SK-N-SH treated with all-trans-retinoic acid at 6 μM for 48 hours (cell line): Measurements from ENCODE around the gene DCBLD1.

Experiments used
- ATAC-seq: fragments of 200-7000 bp; cut with Tn5 transposase; 3 replicates; pipeline ENCODE4 v1.9.1; 2020; ENCODE audit warnings: mild to moderate bottlenecking, moderate library complexity
- ARNTL ChIP-seq: fragments of 450-650 bp; formaldehyde crosslinking; IDR thresholded peaks from 2 replicates; pipeline ENCODE4 v1.5.0; 2020; ENCODE audit warnings: low read depth, mild to moderate bottlenecking, moderate library complexity, borderline replicate concordance
- BACH2 ChIP-seq: fragments of 250-450 bp; sonication (Bioruptor Pico); IDR thresholded peaks from 2 replicates; pipeline ENCODE4 v1.9.0; 2021; ENCODE audit warnings: mild to moderate bottlenecking, borderline replicate concordance
- CSDC2 ChIP-seq: fragments of 250-450 bp; sonication (Bioruptor Pico); IDR thresholded peaks from 2 replicates; pipeline ENCODE4 v1.5.0; 2020; ENCODE audit warnings: mild to moderate bottlenecking, moderate library complexity
- CSRNP3 ChIP-seq: fragments of 250-450 bp; sonication (Bioruptor Pico); IDR thresholded peaks from 2 replicates; pipeline ENCODE4 v1.5.1; 2021; ENCODE audit warnings: mild to moderate bottlenecking, moderate library complexity
- ESRRG ChIP-seq: fragments of 250-450 bp; sonication (Bioruptor Pico); IDR thresholded peaks from 2 replicates; pipeline ENCODE4 v1.6.1; 2021; ENCODE audit warnings: mild to moderate bottlenecking
- GLIS3 ChIP-seq: fragments of 250-450 bp; sonication (Bioruptor Pico); IDR thresholded peaks from 2 replicates; pipeline ENCODE4 v1.5.0; 2020; ENCODE audit warnings: mild to moderate bottlenecking, moderate library complexity
- ISL1 ChIP-seq: fragments of 250-450 bp; sonication (Bioruptor Pico); IDR thresholded peaks from 2 replicates; pipeline ENCODE4 v2.1.2; 2022; ENCODE audit warnings: mild to moderate bottlenecking, moderate library complexity
- OSR1 ChIP-seq: fragments of 250-450 bp; sonication (Bioruptor Pico); IDR thresholded peaks from 2 replicates; pipeline ENCODE4 v1.8.0; 2022; ENCODE audit warnings: moderate library complexity, mild to moderate bottlenecking, inconsistent platforms
- PPARA ChIP-seq: fragments of 250-450 bp; sonication (Bioruptor Pico); IDR thresholded peaks from 2 replicates; pipeline ENCODE4 v1.5.0; 2020; ENCODE audit warnings: mild to moderate bottlenecking, borderline replicate concordance
- RARB ChIP-seq: fragments of 250-450 bp; sonication (Bioruptor Pico); IDR thresholded peaks from 2 replicates; pipeline ENCODE4 v1.8.0; 2021; ENCODE audit warnings: mild to moderate bottlenecking, moderate library complexity
- TCF4 ChIP-seq: fragments of 250-450 bp; sonication (Bioruptor Pico); IDR thresholded peaks from 2 replicates; pipeline ENCODE4 v1.8.0; 2021; ENCODE audit warnings: mild to moderate bottlenecking, moderate library complexity, borderline replicate concordance
- ZC3H10 ChIP-seq: fragments of 250-450 bp; sonication (Bioruptor Pico); IDR thresholded peaks from 2 replicates; pipeline ENCODE4 v1.5.1; 2021; ENCODE audit warnings: mild to moderate bottlenecking, moderate library complexity
- ZFP30 ChIP-seq: fragments of 450-650 bp; formaldehyde crosslinking; IDR thresholded peaks from 2 replicates; pipeline ENCODE4 v1.5.0; 2022; ENCODE audit warnings: mild to moderate bottlenecking, moderate library complexity
- ZNF565 ChIP-seq: fragments of 450-650 bp; formaldehyde crosslinking; conservative IDR thresholded peaks from 2 replicates; pipeline ENCODE4 v1.5.0; 2020; ENCODE audit warnings: low read depth, mild to moderate bottlenecking, moderate library complexity
- ZNF70 ChIP-seq: fragments of 450-650 bp; formaldehyde crosslinking; IDR thresholded peaks from 2 replicates; pipeline ENCODE4 v1.5.0; 2020; ENCODE audit warnings: mild to moderate bottlenecking, moderate library complexity
- ZNF8 ChIP-seq: fragments of 450-650 bp; formaldehyde crosslinking; IDR thresholded peaks from 2 replicates; pipeline ENCODE4 v1.5.0; 2020; ENCODE audit warnings: mild to moderate bottlenecking, moderate library complexity
- TF ChIP-seq, protein P1 (sequence below): fragments of 250-450 bp; sonication (Bioruptor Pico); IDR thresholded peaks from 2 replicates; pipeline ENCODE4 v1.8.0; 2021; ENCODE audit warnings: low read depth, mild to moderate bottlenecking, moderate library complexity, borderline replicate concordance
- TF ChIP-seq, protein P2 (sequence below): fragments of 250-450 bp; sonication (Bioruptor Pico); IDR thresholded peaks from 2 replicates; pipeline ENCODE4 v1.5.1; 2020; ENCODE audit warnings: low read depth, mild to moderate bottlenecking, moderate library complexity
- TF ChIP-seq, protein P3 (sequence below): fragments of 250-450 bp; sonication (Bioruptor Pico); IDR thresholded peaks from 2 replicates; pipeline ENCODE4 v1.8.0; 2020; ENCODE audit warnings: mild to moderate bottlenecking, moderate library complexity, borderline replicate concordance
- TF ChIP-seq, protein P4 (sequence below): fragments of 250-450 bp; sonication (Bioruptor Pico); IDR thresholded peaks from 2 replicates; pipeline ENCODE4 v1.5.0; 2020; ENCODE audit warnings: mild to moderate bottlenecking, moderate library complexity

Gene DCBLD1

DNA sequence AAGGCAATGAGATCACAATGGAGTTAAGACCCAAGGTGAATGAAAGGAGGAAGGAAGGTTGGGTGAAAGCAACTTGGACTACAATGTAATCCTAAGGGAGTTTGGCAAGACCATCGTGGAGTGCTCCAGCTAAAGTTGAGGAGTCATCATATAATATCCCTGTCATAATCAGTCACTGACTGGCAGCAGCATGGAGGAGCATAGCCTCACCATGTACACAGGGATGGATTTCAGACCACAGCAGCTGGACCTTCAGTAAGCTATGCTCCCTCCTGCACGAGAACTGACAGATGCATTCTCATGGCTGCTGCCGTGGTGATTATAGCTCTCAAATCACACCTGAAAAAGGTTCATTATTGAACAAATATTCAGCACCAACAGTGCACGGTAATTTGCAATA lies 76.8 kb downstream of the DCBLD1 start:
- ATAC-seq, result no peak
- TF ChIP-seq, protein P1, sequence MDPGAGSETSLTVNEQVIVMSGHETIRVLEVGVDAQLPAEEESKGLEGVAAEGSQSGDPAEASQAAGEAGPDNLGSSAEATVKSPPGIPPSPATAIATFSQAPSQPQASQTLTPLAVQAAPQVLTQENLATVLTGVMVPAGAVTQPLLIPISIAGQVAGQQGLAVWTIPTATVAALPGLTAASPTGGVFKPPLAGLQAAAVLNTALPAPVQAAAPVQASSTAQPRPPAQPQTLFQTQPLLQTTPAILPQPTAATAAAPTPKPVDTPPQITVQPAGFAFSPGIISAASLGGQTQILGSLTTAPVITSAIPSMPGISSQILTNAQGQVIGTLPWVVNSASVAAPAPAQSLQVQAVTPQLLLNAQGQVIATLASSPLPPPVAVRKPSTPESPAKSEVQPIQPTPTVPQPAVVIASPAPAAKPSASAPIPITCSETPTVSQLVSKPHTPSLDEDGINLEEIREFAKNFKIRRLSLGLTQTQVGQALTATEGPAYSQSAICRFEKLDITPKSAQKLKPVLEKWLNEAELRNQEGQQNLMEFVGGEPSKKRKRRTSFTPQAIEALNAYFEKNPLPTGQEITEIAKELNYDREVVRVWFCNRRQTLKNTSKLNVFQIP (CRISPR knock-in tag), result no peak
- TF ChIP-seq PPARA (CRISPR knock-in tag), result no peak
- TF ChIP-seq ZNF70 (CRISPR knock-in tag), result no peak
- TF ChIP-seq ESRRG (CRISPR knock-in tag), result no peak
- TF ChIP-seq CSRNP3 (CRISPR knock-in tag), result no peak
- TF ChIP-seq ZFP30 (CRISPR knock-in tag), result no peak
- TF ChIP-seq ZNF8, result no peak
- no peak for TF ChIP-seq ISL1 (CRISPR knock-in tag)
- no peak for TF ChIP-seq ARNTL
- no peak for TF ChIP-seq RARB (CRISPR knock-in tag)
- TF ChIP-seq, all 23 proteins: peak for 0

DNA sequence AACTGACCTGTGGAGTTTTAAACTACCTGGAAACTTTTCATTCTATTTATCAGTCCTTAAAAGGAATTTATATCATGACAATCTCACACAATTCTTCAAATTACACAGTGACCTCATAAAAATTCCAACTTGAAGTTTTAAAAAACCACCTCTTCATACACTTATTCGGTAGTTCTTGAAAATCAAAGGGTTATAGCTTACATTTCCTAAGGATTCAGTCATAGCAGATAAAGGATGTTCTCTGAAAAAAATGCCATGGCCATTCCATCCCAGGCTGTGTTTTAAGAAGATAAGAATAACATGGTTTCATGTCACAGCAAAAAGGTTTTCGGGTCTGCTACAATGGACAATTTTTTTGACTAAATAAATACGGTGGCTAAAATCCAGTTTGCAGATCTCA lies 78.7 kb downstream of the DCBLD1 start:
- no peak for TF ChIP-seq PPARA (CRISPR knock-in tag)
- TF ChIP-seq, protein P1 (CRISPR knock-in tag), result no peak
- TF ChIP-seq, protein P2, sequence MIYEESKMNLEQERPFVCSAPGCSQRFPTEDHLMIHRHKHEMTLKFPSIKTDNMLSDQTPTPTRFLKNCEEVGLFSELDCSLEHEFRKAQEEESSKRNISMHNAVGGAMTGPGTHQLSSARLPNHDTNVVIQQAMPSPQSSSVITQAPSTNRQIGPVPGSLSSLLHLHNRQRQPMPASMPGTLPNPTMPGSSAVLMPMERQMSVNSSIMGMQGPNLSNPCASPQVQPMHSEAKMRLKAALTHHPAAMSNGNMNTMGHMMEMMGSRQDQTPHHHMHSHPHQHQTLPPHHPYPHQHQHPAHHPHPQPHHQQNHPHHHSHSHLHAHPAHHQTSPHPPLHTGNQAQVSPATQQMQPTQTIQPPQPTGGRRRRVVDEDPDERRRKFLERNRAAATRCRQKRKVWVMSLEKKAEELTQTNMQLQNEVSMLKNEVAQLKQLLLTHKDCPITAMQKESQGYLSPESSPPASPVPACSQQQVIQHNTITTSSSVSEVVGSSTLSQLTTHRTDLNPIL, result no peak
- ATAC-seq, result no peak

DNA sequence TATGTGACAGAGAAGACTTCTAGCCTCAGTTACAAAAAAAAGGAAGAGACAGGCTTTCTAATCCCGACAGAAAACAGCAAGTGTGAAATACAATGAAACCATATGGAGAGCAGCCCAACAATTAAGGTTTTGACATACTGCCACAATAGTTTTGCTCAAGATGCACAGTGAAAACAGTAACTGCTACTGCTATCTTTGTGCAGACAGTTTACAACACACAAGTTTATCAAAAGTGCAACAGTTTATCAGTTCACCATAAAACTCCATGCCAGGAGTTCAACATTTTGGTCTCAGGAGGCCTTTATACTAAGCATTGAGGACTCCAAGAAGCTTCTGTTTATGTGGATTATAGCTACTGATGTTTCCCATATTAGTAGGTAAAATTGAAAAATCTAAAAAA lies 82.2 kb downstream of the DCBLD1 start:
- TF ChIP-seq ZC3H10 (CRISPR knock-in tag) (no peak), ZNF8 (no peak), GLIS3 (CRISPR knock-in tag) (no peak), TCF4 (CRISPR knock-in tag) (no peak), PPARA (CRISPR knock-in tag) (no peak), ZNF565 (CRISPR knock-in tag) (no peak), OSR1 (no peak), ZFP30 (CRISPR knock-in tag) (no peak), RARB (CRISPR knock-in tag) (no peak), ESRRG (CRISPR knock-in tag) (no peak), BACH2 (CRISPR knock-in tag) (no peak), ZNF70 (CRISPR knock-in tag) (no peak)
- TF ChIP-seq, protein P2, result no peak
- TF ChIP-seq, protein P3, sequence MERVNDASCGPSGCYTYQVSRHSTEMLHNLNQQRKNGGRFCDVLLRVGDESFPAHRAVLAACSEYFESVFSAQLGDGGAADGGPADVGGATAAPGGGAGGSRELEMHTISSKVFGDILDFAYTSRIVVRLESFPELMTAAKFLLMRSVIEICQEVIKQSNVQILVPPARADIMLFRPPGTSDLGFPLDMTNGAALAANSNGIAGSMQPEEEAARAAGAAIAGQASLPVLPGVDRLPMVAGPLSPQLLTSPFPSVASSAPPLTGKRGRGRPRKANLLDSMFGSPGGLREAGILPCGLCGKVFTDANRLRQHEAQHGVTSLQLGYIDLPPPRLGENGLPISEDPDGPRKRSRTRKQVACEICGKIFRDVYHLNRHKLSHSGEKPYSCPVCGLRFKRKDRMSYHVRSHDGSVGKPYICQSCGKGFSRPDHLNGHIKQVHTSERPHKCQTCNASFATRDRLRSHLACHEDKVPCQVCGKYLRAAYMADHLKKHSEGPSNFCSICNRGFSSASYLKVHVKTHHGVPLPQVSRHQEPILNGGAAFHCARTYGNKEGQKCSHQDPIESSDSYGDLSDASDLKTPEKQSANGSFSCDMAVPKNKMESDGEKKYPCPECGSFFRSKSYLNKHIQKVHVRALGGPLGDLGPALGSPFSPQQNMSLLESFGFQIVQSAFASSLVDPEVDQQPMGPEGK (CRISPR knock-in tag), result no peak
- no peak for ATAC-seq

- no peak for ATAC-seq
- TF ChIP-seq PPARA (CRISPR knock-in tag) (no peak), CSRNP3 (CRISPR knock-in tag) (no peak), RARB (CRISPR knock-in tag) (no peak), BACH2 (CRISPR knock-in tag) (no peak), ESRRG (CRISPR knock-in tag) (no peak), CSDC2 (CRISPR knock-in tag) (no peak)
- TF ChIP-seq, protein P1 (CRISPR knock-in tag), result no peak
- TF ChIP-seq, protein P4, sequence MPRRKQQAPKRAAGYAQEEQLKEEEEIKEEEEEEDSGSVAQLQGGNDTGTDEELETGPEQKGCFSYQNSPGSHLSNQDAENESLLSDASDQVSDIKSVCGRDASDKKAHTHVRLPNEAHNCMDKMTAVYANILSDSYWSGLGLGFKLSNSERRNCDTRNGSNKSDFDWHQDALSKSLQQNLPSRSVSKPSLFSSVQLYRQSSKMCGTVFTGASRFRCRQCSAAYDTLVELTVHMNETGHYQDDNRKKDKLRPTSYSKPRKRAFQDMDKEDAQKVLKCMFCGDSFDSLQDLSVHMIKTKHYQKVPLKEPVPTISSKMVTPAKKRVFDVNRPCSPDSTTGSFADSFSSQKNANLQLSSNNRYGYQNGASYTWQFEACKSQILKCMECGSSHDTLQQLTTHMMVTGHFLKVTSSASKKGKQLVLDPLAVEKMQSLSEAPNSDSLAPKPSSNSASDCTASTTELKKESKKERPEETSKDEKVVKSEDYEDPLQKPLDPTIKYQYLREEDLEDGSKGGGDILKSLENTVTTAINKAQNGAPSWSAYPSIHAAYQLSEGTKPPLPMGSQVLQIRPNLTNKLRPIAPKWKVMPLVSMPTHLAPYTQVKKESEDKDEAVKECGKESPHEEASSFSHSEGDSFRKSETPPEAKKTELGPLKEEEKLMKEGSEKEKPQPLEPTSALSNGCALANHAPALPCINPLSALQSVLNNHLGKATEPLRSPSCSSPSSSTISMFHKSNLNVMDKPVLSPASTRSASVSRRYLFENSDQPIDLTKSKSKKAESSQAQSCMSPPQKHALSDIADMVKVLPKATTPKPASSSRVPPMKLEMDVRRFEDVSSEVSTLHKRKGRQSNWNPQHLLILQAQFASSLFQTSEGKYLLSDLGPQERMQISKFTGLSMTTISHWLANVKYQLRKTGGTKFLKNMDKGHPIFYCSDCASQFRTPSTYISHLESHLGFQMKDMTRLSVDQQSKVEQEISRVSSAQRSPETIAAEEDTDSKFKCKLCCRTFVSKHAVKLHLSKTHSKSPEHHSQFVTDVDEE, result no peak
These were observed 85.8 kb downstream of the DCBLD1 start for GRCh38 chr6:117568247-117568646.
